Head of caudate nucleus (tissue), 42 donors: Measurements from ENCODE around the gene ZBTB20.

ENCODE experiments used
- DNase-seq, 42 donors: peaks; one replicate each; pipeline versions ENCODE4 v3.0.0 to v3.0.0-alpha.2; 2020 to 2021; ENCODE audit warnings: mixed read lengths in 7 of 42
- intact Hi-C: fragments of 100-400 bp; cut with DNase I; formaldehyde crosslinking; loops from one replicate; pipeline ENCODE4 v1.15.0; 2022

The ZBTB20 gene

DNA sequence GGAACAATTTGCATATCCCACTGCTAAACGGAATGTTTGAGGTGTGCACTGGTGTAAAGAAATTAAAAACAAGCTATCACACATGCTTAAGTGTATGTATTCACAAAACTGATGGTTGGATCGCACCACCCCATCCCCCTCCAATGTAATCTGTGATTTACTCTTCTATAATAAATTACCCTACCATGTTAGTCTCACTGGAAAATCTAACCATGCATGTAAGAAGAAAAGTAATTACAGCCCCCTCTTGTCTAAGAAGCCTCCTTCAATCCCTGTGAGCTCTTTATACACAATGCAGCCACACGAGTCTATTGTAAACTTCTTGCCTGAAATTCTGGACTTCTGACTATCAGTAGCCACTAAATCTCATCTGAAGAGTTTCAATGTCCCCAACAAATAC lies 173.6 kb downstream of the ZBTB20 start:
- peak in 6 of 42 donors; percentile 2 to 29 (median 6) for DNase-seq
- intact Hi-C loops: no loop called here

GRCh38 chr3:114967168-114967567 lies 179.9 kb downstream of the ZBTB20 start:
- intact Hi-C loops: no loop called here
- DNase-seq: no peak

GRCh38 chr3:114962189-114962588 lies 184.9 kb downstream of the ZBTB20 start:
- no peak for DNase-seq
- intact Hi-C loops: no loop called here

- intact Hi-C loops: no loop called here
- DNase-seq: no peak
These were observed 188.2 kb downstream of the ZBTB20 start for GRCh38 chr3:114958930-114959329.

- intact Hi-C loops: no loop called here
- DNase-seq: no peak
These were observed 193.3 kb downstream of the ZBTB20 start for GRCh38 chr3:114953800-114954199.

DNA sequence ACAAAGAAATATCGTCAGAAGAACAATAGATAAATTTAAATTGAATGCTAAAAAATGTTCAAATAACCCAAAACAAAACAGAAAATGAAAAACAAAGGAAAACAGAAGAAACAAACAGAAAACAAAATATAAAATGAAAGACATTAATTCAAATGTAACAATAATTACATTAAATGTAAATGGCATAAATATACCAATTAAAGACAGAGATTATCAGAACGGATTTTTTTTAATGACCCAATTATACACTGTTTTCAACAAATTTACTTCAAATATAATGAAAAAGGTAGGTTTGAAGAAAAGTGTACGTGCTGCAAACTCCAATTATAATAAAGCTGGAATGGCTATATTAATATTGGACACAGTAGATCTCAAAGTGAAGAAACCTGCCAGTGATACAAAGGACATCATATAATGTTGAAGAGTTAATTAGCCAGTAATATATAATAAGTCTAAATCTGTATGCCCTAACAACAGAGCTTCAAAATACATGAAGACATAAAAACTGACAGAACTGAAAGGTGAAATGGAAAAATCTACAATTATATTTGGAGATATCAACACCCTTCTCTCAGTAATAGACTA lies 193.8 kb downstream of the ZBTB20 start:
- intact Hi-C loops: no loop called here
- DNase-seq: no peak

DNA sequence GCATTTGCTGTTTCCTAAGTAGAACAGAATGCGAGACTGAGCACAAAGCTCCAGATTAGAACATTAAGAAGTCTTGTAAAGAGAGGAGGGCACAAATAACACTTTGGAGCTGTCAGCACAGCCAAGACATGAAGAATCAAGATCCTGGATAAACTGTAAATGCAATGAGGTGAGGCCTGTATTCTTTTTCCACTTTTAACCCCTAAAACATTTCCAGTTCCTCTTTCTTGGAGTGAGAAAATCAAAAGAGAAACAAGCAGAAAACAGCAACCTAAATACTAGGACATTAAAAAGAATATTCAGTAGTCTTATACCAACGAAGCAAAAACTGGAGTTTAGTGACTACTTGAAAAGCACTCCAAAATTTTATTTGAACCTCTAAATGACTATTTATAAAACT lies 204.3 kb downstream of the ZBTB20 start:
- intact Hi-C loops: no loop called here

DNA sequence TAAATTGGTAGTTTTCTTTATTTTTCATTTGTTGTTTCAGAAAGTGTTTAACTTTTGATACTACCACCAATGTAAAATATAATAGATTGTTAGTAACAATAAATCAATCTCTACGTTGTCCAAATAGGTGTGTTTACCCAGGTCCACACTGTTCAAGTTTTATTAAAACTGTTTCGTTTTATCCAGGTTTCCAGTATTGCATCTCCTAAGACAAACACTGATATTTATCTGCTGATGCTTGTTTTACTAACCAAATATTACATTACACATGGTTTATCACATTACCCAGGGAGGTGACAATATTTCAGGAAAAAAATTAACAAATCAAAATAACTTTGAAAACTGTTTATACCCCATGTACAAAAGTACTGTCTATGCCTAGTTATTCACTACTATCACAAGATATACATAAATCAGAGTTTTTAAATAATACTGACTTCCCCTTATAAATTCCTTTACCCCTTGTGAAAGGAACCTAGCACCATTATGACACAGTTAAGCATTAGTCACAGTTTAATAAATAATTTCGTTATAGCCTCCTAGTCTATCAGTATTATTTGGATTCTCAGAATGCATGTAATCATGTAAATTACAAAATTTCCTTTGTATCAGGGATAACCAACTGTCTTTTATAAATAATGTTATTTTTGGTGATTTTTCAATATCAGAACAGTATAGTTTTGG lies 205.3 kb downstream of the ZBTB20 start:
- no peak for DNase-seq
- intact Hi-C loops: no loop called here

More for the DNA sequence above, 204.3 kb downstream of the ZBTB20 start:
- no peak for DNase-seq

- intact Hi-C loops: no loop called here
- no peak for DNase-seq
These were observed 207.2 kb downstream of the ZBTB20 start for GRCh38 chr3:114939920-114940319.

- intact Hi-C loops: no loop called here
- DNase-seq: no peak
These were observed 213.7 kb downstream of the ZBTB20 start for GRCh38 chr3:114933407-114933806.

- intact Hi-C loops: no loop called here
These were observed 216.9 kb downstream of the ZBTB20 start for GRCh38 chr3:114929971-114930732.

GRCh38 chr3:114928989-114929640 lies 218.0 kb downstream of the ZBTB20 start:
- DNase-seq: no peak
- intact Hi-C loops: no loop called here

More at GRCh38 chr3:114929971-114930732, 216.9 kb downstream of the ZBTB20 start:
- DNase-seq: no peak

- no peak for DNase-seq
- intact Hi-C loops: no loop called here
These were observed 242.5 kb downstream of the ZBTB20 start for GRCh38 chr3:114904633-114905032.

DNA sequence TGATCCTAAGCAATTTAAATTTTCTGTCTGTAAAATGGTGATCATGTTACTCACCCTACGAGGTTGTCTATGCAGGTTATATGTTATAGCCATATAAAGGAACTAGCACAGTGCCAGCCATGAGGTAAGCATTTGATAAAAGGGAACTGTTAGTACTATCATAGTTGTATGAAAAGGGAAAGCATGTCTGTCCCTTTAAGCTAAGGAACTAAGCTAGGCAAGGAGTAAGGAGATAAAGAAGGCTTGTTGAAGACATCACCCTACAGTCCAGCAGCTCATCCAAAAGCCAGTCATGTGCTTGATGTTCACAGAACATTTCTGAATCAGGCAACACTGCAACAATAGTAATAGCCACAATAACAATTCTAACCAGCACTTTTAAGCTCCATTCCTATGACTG lies 243.9 kb downstream of the ZBTB20 start:
- intact Hi-C loops: no loop called here
- peak in 1 of 42 donors; percentile 63 for DNase-seq

GRCh38 chr3:114902691-114903101 lies 244.4 kb downstream of the ZBTB20 start:
- no peak for DNase-seq
- intact Hi-C loops: no loop called here

DNA sequence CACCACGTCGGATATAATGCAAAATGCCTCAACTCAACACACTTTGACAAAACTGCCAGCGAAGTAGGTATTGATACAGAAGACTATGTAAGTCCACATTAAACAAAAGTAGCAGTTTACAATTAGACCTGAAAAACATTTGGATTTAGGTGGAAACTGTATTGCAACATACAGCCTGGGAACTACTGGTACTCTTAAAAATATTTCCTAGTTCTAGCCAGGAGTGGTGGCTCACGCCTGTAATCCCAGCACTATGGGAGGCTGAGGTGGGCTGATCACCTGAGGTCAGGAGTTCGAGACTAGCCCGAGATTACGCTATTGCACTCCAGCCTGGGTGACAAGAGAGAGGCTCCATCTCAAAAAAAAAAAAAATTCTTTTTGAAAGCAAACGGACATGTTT lies 246.2 kb downstream of the ZBTB20 start:
- DNase-seq: no peak
- intact Hi-C loops: no loop called here

- peak in 1 of 42 donors; percentile 30 for DNase-seq
- intact Hi-C loops: no loop called here
These were observed 247.7 kb downstream of the ZBTB20 start for GRCh38 chr3:114899186-114899931.

DNA sequence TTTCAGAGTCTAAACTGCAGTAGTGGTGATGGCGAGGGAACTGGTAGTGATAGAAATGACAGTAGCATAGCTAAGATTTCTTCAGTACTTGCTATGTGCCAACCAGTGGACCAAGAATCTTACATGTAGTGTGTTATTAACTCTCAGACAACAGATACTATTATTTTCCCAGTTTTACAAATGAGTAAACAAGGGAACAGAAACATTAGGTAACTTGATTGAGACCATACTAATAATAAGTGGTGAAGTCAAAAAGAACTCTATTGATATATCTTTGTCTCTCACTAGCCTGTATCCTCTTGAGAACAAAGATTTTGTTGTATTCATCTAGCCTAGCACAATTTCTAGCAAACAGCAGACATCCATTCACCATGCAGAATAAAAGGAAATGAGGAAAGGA lies 250.1 kb downstream of the ZBTB20 start:
- DNase-seq: no peak

GRCh38 chr3:114893361-114893760 lies 253.7 kb downstream of the ZBTB20 start:
- DNase-seq: no peak
- intact Hi-C loops: no loop called here

More for the DNA sequence above, 250.1 kb downstream of the ZBTB20 start:
- intact Hi-C loops: no loop called here
